NOMO-1 (cell line): ENCODE measurements around the gene SLC27A5.
A peak's percentile ranks its signal among the peaks of the same experiment; 100 is the strongest.
"Not testable (repeated sequence)": the region's sequence is repeated elsewhere in the genome, so short reads cannot be mapped to it uniquely, and the experiment has no call there.

Experiments
- DNase-seq, 2 experiments: peaks; one replicate each; lab custom pipeline; 2025; ENCODE audit not compliant: unreplicated experiment in 2 of 2; lab: John Stamatoyannopoulos, UW

Gene SLC27A5

GRCh38 chr19:58551123-58551497 is 39.3 kb upstream of the SLC27A5 start:
- no peak for DNase-seq

- DNase-seq: no peak
Measured at GRCh38 chr19:58550362-58551122, 38.8 kb upstream of the SLC27A5 start.

- no peak for DNase-seq
Measured at GRCh38 chr19:58549664-58550361, 38.0 kb upstream of the SLC27A5 start.

- DNase-seq: no peak
Measured at GRCh38 chr19:58548859-58549663, 37.3 kb upstream of the SLC27A5 start.

- DNase-seq: no peak
Measured at GRCh38 chr19:58547323-58548312, 35.8 kb upstream of the SLC27A5 start.

GRCh38 chr19:58546019-58546530 is 34.3 kb upstream of the SLC27A5 start:
- no peak for DNase-seq

GRCh38 chr19:58545286-58546018 is 33.7 kb upstream of the SLC27A5 start:
- no peak for DNase-seq

- DNase-seq: no peak
Measured at GRCh38 chr19:58544591-58545285, 32.9 kb upstream of the SLC27A5 start.

GRCh38 chr19:58543826-58544590 is 32.2 kb upstream of the SLC27A5 start, which contains the start of gene TRIM28:
Gene TRIM28, plus strand, starts transcription at chr19:58544064. Its CDS starts 694 bp downstream, at chr19:58544758.
- DNase-seq: no peak

GRCh38 chr19:58542641-58543372 is 31.0 kb upstream of the SLC27A5 start:
- DNase-seq: not testable (repeated sequence)

GRCh38 chr19:58539169-58539559 is 27.4 kb upstream of the SLC27A5 start:
- DNase-seq: not testable (repeated sequence)

GRCh38 chr19:58538257-58539168 is 26.7 kb upstream of the SLC27A5 start:
- DNase-seq: peak; percentile 57 to 58

GRCh38 chr19:58536852-58537798 is 25.3 kb upstream of the SLC27A5 start:
- DNase-seq: no peak

GRCh38 chr19:58535857-58536256 is 24.1 kb upstream of the SLC27A5 start:
- DNase-seq: no peak
